Thoracic aorta (tissue), 2 donors: ENCODE results near the gene TMEM50A. TPM values are rescaled to one million over a fixed set of nuclear protein-coding genes. Genes with fewer than 3 reads are reported as not detected.

Experiments used
- ATAC-seq: fragments of 150-250 bp; one replicate; pipeline ENCODE4 v1.8.0; 2017; ENCODE audit warnings: low read depth; ENCODE audit not compliant: insufficient number of reproducible peaks, low FRiP score
- DNase-seq: peaks from one replicate; pipeline ENCODE4 v3.0.0-alpha.2; 2020; ENCODE audit warnings: low spot score
- H3K27ac ChIP-seq, 2 donors: fragments of 200-600 bp; sonication (generic); 1 replicate in 1 of 2; 2 replicates in 1 of 2; pipeline ENCODE4 v1.5.1; 2016; ENCODE audit warnings: mild to moderate bottlenecking in 2 of 2, moderate library complexity in 2 of 2
- H3K27me3 ChIP-seq: fragments of 200-600 bp; sonication (generic); replicated peaks from 2 replicates; pipeline ENCODE4 v1.6.0; 2016; ENCODE audit warnings: mild to moderate bottlenecking; ENCODE audit not compliant: insufficient read depth
- H3K36me3 ChIP-seq: fragments of 200-600 bp; sonication (generic); one replicate; pipeline ENCODE4 v1.5.1; 2016
- H3K4me1 ChIP-seq, 2 donors: fragments of 200-600 bp; sonication (generic); 1 replicate in 1 of 2; 2 replicates in 1 of 2; pipeline versions ENCODE4 v1.5.1 to v1.6.0; 2016; ENCODE audit warnings: low read depth in 2 of 2, mild to moderate bottlenecking in 1 of 2; ENCODE audit not compliant: control insufficient read depth in 1 of 2
- H3K4me3 ChIP-seq: fragments of 200-600 bp; sonication (generic); 2 replicates; pipeline ENCODE4 v1.5.1; 2016; ENCODE audit warnings: mild to moderate bottlenecking
- H3K9me3 ChIP-seq: fragments of 200-600 bp; sonication (generic); 2 replicates; pipeline ENCODE4 v1.5.1; 2016
- CTCF ChIP-seq: fragments of 200-600 bp; sonication (generic); IDR thresholded peaks from one replicate; pipeline ENCODE4 v1.5.1; 2019; ENCODE audit warnings: antibody characterized with exemption
- total RNA-seq, 2 donors: library from RNA; depleted of rRNA; stranded (reverse); fragments of >200 nt; gene quantifications; one replicate each; pipeline versions ENCODE4 v1.1.0 to v1.2.3, GENCODE V29; 2016

TMEM50A gene
- total RNA-seq, 2 donors from 2014 or later = 93.7 to 111 TPM

DNA sequence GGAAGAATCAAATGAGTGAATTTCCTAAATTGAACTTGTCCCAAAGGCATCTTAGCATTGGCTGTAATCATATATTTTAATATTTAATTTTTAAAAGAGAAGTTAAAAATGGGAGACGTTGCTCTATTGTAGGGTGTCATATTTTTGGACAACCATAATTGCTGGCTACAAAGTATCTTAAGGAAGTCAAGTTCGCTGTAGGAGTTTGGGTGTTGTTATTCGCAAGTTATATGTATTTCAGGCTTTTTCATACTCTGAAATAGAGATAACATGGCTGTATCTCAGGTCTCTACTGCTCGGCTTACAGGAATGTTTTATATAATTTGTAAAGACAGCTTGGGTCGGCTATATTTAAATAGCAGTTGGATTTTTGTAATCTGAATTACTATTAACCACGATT is 852 bp downstream of the TMEM50A start:
- Histone ChIP-seq H3K4me3 (peak overlapping the region; percentile 100), H3K36me3 (no peaks in the 10 kb centered on the region), H3K27me3 (no peaks in the 10 kb centered on the region), H3K4me1 (peaks cover 19 to 22% of the 10 kb centered on the region in 2 donors), H3K27ac (peak overlapping the region; percentile 98 to 100), H3K9me3 (no peaks in the 10 kb centered on the region)
- DNase-seq (no peak), ATAC-seq (no peak)
- TF ChIP-seq CTCF = no peak

DNA sequence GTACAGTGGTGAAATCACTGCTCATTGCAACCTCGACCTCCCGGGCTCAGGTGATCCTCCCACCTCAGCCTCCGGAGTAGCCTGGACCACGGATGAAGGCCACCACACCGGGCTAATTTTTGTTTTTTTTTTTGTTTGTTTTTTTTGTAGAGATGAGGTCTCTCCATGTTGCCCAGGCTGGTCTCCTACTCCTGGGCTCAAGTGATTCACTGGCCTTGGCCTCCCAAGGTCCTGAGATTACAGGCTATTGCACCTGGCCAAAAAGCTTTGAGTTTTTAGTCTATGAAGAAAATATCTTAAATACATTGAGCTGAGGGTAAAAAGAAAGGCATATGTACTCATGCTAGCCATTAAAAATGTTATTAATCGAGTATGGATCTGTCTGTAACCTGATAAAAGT is 3.6 kb downstream of the TMEM50A start:
- H3K4me3 ChIP-seq = no peak overlapping the region
- H3K27ac ChIP-seq = no peak overlapping the region
- H3K36me3 ChIP-seq = peaks cover 6% of the 10 kb centered on the region
- DNase-seq (no peak), ATAC-seq (no peak)
- no peak for TF ChIP-seq CTCF
- no peaks in the 10 kb centered on the region for H3K27me3 ChIP-seq
- no peaks in the 10 kb centered on the region for H3K9me3 ChIP-seq
- H3K4me1 ChIP-seq = peaks cover 19 to 27% of the 10 kb centered on the region in 2 donors

DNA sequence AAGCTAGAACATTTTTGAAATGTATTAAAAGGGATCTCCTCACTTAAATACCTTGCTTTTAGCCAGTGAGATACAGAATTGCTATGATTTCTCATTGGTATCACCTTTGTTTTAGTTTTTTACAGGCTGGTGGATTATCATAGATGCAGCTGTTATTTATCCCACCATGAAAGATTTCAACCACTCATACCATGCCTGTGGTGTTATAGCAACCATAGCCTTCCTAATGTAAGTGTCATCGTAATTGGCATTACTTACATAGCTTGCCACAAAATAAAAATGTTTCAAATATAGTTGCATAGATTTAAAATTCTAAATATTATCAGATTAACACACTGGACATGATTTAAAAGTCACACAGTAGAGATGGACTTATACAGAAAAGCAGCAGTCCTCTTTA is 4.7 kb downstream of the TMEM50A start:
- ATAC-seq (no peak), DNase-seq (no peak)
- Histone ChIP-seq H3K9me3 (no peaks in the 10 kb centered on the region), H3K36me3 (peaks cover 9% of the 10 kb centered on the region), H3K4me1 (peaks cover 19 to 27% of the 10 kb centered on the region in 2 donors), H3K27me3 (no peaks in the 10 kb centered on the region), H3K27ac (no peak overlapping the region), H3K4me3 (no peak overlapping the region)
- no peak for TF ChIP-seq CTCF

- Histone ChIP-seq H3K27me3 (no peaks in the 10 kb centered on the region), H3K4me3 (no peak overlapping the region), H3K9me3 (no peaks in the 10 kb centered on the region), H3K4me1 (peaks cover 19 to 27% of the 10 kb centered on the region in 2 donors), H3K36me3 (peaks cover 12% of the 10 kb centered on the region), H3K27ac (no peak overlapping the region)
- ATAC-seq (no peak), DNase-seq (no peak)
- no peak for TF ChIP-seq CTCF
These were observed 5.7 kb downstream of the TMEM50A start for GRCh38 chr1:25343872-25344271.

GRCh38 chr1:25347556-25347955 is 9.4 kb downstream of the TMEM50A start:
- Histone ChIP-seq H3K9me3 (no peaks in the 10 kb centered on the region), H3K27me3 (no peaks in the 10 kb centered on the region), H3K4me3 (no peak overlapping the region), H3K36me3 (peaks cover 13% of the 10 kb centered on the region), H3K27ac (no peak overlapping the region), H3K4me1 (peaks cover 0 to 5% of the 10 kb centered on the region in 2 donors)
- no peak for TF ChIP-seq CTCF
- no peak for DNase-seq
- ATAC-seq = no peak
